ENCODE data around the gene ACSF2. TPM values are rescaled to one million over a fixed set of nuclear protein-coding genes. Genes with fewer than 3 reads are reported as not detected.

ACSF2 gene
- total RNA-seq, 1 donor from 2014 or later: 28.8 TPM

GRCh38 chr17:50468304-50469207 is 42.5 kb downstream of the ACSF2 start, which contains the start of gene CHAD:
TSS of gene CHAD (minus strand) at chr17:50468880. CDS start at chr17:50468813, 67 bp downstream.
- Mint-ChIP-seq H3K27ac (no peak within 1 kb of the TSS), H3K4me3 (peak within 1 kb of the TSS; percentile 69), H3K27me3 (ENCODE audit: insufficient read depth, low read depth) (peaks cover 48% of the 10 kb centered on the region), H3K4me1 (peaks cover 15% of the 10 kb centered on the region), H3K36me3 (no peaks in the 10 kb centered on the region), H3K9me3 (no peaks in the 10 kb centered on the region)
- Histone ChIP-seq H3K4me3 (peak within 1 kb of the TSS; percentile 62), H4K20me1 (ENCODE audit: low read depth) (peaks cover 5% of the 10 kb centered on the region), H2AFZ (replicated peaks) (peak within 1 kb of the TSS; percentile 57), H3K9ac (no peak within 1 kb of the TSS), H3K9me3 (ENCODE audit: low read depth) (no peaks in the 10 kb centered on the region), H3K79me2 (ENCODE audit: low read depth) (no peaks in the 10 kb centered on the region), H3K27ac (no peak within 1 kb of the TSS), H3K4me1 (peaks cover 10% of the 10 kb centered on the region), H3F3A (ENCODE audit: low read depth) (no peaks in the 10 kb centered on the region), H3K36me3 (no peaks in the 10 kb centered on the region), H3K27me3 (peaks cover 60% of the 10 kb centered on the region), H3K4me2 (peak within 1 kb of the TSS; percentile 94)
- DNase-seq (ENCODE audit: low spot score): peak; percentile 54
- TF ChIP-seq EZH2phosphoT487 (IDR thresholded peaks at IDR 0.05): no peak
- TF ChIP-seq CTCF (IDR thresholded peaks at IDR 0.05): no peak
- peak; percentile 81 for TF ChIP-seq EZH2 (IDR thresholded peaks at IDR 0.05)

- TF ChIP-seq EZH2phosphoT487 (IDR thresholded peaks at IDR 0.05) (no peak), CTCF (IDR thresholded peaks at IDR 0.05) (no peak), EZH2 (IDR thresholded peaks at IDR 0.05) (peak; percentile 40)
- Histone ChIP-seq H3K4me1 (peaks cover 10% of the 10 kb centered on the region), H3F3A (ENCODE audit: low read depth) (no peaks in the 10 kb centered on the region), H4K20me1 (ENCODE audit: low read depth) (peaks cover 5% of the 10 kb centered on the region), H3K27ac (no peak overlapping the region), H3K9me3 (ENCODE audit: low read depth) (no peaks in the 10 kb centered on the region), H2AFZ (replicated peaks) (peak overlapping the region; percentile 57), H3K27me3 (peaks cover 66% of the 10 kb centered on the region), H3K4me3 (peak overlapping the region; percentile 62), H3K79me2 (ENCODE audit: low read depth) (no peaks in the 10 kb centered on the region), H3K4me2 (peak overlapping the region; percentile 94), H3K9ac (no peak overlapping the region), H3K36me3 (no peaks in the 10 kb centered on the region)
- no peak overlapping the region for H3K4me3 Mint-ChIP-seq
- H3K9me3 Mint-ChIP-seq: no peaks in the 10 kb centered on the region
- H3K4me1 Mint-ChIP-seq: peaks cover 15% of the 10 kb centered on the region
- peak; percentile 39 for DNase-seq (ENCODE audit: low spot score)
- peaks cover 50% of the 10 kb centered on the region for H3K27me3 Mint-ChIP-seq (ENCODE audit: insufficient read depth, low read depth)
- no peaks in the 10 kb centered on the region for H3K36me3 Mint-ChIP-seq
- no peak overlapping the region for H3K27ac Mint-ChIP-seq
Observed at GRCh38 chr17:50469208-50469605, 43.2 kb downstream of the ACSF2 start.

DNA sequence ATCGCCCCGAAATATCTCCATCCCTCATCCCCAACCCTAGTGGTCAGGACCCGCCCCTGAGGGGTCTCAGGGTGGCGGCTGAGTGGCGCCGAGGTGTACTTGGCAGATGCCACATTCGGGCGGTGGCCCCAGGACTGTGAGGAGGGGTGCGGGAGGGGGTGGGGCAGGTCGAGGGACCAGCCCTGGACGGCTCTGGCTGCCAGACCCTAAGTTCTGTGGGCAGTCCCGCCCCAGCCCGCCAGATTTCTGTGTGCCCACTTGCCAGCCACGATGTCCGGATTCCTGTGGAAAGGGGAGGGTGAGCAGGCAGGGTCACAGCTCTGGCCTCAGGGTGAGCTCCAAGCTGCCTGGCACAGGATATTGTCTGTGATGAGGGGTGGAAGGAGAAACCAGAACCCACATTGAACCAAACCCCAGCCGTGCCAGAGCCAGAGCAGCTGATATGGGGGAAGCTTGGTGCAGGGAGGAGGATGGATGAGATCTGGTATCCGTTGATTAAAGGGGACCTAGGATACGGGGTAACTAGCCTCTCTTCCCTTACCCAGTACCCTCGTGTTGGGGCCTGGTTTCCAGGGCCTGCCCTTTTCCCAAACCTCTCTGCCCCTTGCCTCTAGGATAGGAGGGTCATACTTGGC is 43.8 kb downstream of the ACSF2 start:
- H3K4me1 Mint-ChIP-seq: peaks cover 15% of the 10 kb centered on the region
- no peak overlapping the region for H2AFZ ChIP-seq (replicated peaks)
- H3K79me2 ChIP-seq (ENCODE audit: low read depth): no peaks in the 10 kb centered on the region
- H3F3A ChIP-seq (ENCODE audit: low read depth): no peaks in the 10 kb centered on the region
- no peaks in the 10 kb centered on the region for H3K9me3 ChIP-seq (ENCODE audit: low read depth)
- no peak for TF ChIP-seq CTCF (IDR thresholded peaks at IDR 0.05)
- TF ChIP-seq EZH2 (IDR thresholded peaks at IDR 0.05): no peak
- TF ChIP-seq EZH2phosphoT487 (IDR thresholded peaks at IDR 0.05): no peak
- H3K4me2 ChIP-seq: peak overlapping the region; percentile 94
- no peaks in the 10 kb centered on the region for H3K36me3 ChIP-seq
- H3K27ac ChIP-seq: no peak overlapping the region
- no peaks in the 10 kb centered on the region for H3K36me3 Mint-ChIP-seq
- no peak overlapping the region for H3K4me3 Mint-ChIP-seq
- peaks cover 72% of the 10 kb centered on the region for H3K27me3 ChIP-seq
- peaks cover 5% of the 10 kb centered on the region for H4K20me1 ChIP-seq (ENCODE audit: low read depth)
- DNase-seq (ENCODE audit: low spot score): no peak
- H3K27ac Mint-ChIP-seq: no peak overlapping the region
- H3K9ac ChIP-seq: no peak overlapping the region
- peaks cover 52% of the 10 kb centered on the region for H3K27me3 Mint-ChIP-seq (ENCODE audit: insufficient read depth, low read depth)
- no peak overlapping the region for H3K4me3 ChIP-seq
- H3K4me1 ChIP-seq: peaks cover 10% of the 10 kb centered on the region
- no peaks in the 10 kb centered on the region for H3K9me3 Mint-ChIP-seq

Measured in neural progenitor cell (in vitro differentiated cells).